ENCODE measurements around the gene CPXM2. TPM values are rescaled to one million over a fixed set of nuclear protein-coding genes. Genes with fewer than 3 reads are reported as not detected.

Gene CPXM2
- total and polyA plus RNA-seq, 10 of the 15 experiments (the other 5 are each of a cell fraction or from before 2014, with no cell fraction given) = 0.08 to 1.1 (median 0.58) TPM

DNA sequence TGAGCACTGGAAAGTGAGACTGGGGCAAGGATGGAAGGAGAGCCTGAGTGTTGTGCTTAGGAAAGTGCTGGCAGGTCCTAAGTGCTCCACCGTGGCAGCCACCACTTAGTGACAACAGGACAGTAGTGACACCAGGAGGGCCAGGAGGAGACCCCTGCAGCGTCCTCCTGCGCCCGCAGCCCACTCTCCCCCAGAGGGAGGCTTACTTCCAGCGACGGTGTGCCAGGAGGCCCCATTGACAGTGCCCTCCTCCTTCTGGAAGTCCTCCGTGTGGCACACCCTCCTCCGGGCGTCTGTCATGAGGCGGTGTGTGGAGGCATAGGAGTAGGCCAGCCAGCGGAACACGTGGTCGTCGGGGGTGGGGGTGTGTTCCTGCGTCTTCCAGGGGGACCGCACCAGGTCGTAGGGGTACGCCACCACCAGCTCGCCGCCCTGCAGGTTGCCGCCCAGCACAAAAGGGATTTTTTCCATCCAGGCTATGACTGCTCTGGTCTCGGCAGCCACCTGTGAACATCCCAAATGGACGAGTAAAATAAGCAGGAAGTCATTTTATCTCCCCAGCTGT is 129.9 kb downstream of the CPXM2 start:
- FAIRE-seq = no peak
- no peak overlapping the region for H2AFZ ChIP-seq (ENCODE audit: control insufficient read depth, low read depth, low read length)
- POLR2A ChIA-PET = no interaction called here
- 26% methylated on average over 23 of the region's 23 CpGs for WGBS (ENCODE audit: insufficient coverage, insufficient replicate concordance, low lambda C conversion rate, missing lambda C conversion rate)
- no peak overlapping the region for H3K4me2 ChIP-seq (ENCODE audit: control insufficient read depth, insufficient read depth)
- no peaks in the 10 kb centered on the region for H3K79me2 ChIP-seq (ENCODE audit: control insufficient read depth, insufficient read depth, low read length)
- intact Hi-C loops (cut with micrococcal nuclease; ENCODE audit: unreplicated experiment) (no loop called here), in situ Hi-C loops (cut with MboI) (no loop called here)
- CTCF ChIA-PET = no interaction called here
- no peaks in the 10 kb centered on the region for H3K9me3 ChIP-seq (replicated peaks; ENCODE audit: control insufficient read depth, insufficient read depth, low read length)
- no peaks in the 10 kb centered on the region for H4K20me1 ChIP-seq (ENCODE audit: control insufficient read depth, insufficient read depth)
- DNase-seq (ENCODE audit: low read depth, low spot score) = no peak
- TF ChIP-seq PAX8 (IDR thresholded peaks at IDR 0.05) (no peak), ESRRA (IDR thresholded peaks at IDR 0.05; ENCODE audit: low read length) (no peak), KLF5 (IDR thresholded peaks at IDR 0.05; ENCODE audit: partially characterized antibody) (no peak), HDAC2 (IDR thresholded peaks at IDR 0.05) (no peak), LARP7 (IDR thresholded peaks at IDR 0.05) (no peak), IKZF1 (conservative IDR thresholded peaks at IDR 0.05) (no peak), GABPA (IDR thresholded peaks at IDR 0.05; ENCODE audit: low read depth) (no peak), NRF1 (conservative IDR thresholded peaks at IDR 0.05; ENCODE audit: low read depth, low read length) (no peak), TCF7 (IDR thresholded peaks at IDR 0.05; ENCODE audit: borderline replicate concordance) (no peak), ZBED1 (IDR thresholded peaks at IDR 0.05; ENCODE audit: borderline replicate concordance) (no peak)
- TF ChIP-seq, protein P1, sequence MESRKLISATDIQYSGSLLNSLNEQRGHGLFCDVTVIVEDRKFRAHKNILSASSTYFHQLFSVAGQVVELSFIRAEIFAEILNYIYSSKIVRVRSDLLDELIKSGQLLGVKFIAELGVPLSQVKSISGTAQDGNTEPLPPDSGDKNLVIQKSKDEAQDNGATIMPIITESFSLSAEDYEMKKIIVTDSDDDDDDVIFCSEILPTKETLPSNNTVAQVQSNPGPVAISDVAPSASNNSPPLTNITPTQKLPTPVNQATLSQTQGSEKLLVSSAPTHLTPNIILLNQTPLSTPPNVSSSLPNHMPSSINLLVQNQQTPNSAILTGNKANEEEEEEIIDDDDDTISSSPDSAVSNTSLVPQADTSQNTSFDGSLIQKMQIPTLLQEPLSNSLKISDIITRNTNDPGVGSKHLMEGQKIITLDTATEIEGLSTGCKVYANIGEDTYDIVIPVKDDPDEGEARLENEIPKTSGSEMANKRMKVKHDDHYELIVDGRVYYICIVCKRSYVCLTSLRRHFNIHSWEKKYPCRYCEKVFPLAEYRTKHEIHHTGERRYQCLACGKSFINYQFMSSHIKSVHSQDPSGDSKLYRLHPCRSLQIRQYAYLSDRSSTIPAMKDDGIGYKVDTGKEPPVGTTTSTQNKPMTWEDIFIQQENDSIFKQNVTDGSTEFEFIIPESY (IDR thresholded peaks at IDR 0.05) = no peak
- no TSS peak for BruUV-seq (replicated peaks)
- RAD21 ChIA-PET (ENCODE audit: unreplicated experiment) = no interaction called here
- no peak for ATAC-seq
- SMC1A ChIA-PET (ENCODE audit: uncharacterized antibody, unreplicated experiment) = interaction anchor here (1.5 kb wide), 1 partner anchor 17 kb away, joined by 6 read pairs; no protein-coding TSS in a partner anchor
- H3K4me1 ChIP-seq (ENCODE audit: control insufficient read depth, insufficient read depth, low read length) = no peaks in the 10 kb centered on the region
- H3K36me3 ChIP-seq (ENCODE audit: control insufficient read depth in 2 of 2, insufficient read depth in 2 of 2, low read length in 1 of 2) = no peaks in the 10 kb centered on the region
- H3K4me3 ChIP-seq = no peak overlapping the region
- H3K9ac ChIP-seq (ENCODE audit: control insufficient read depth, insufficient read depth, low read length) = no peak overlapping the region
- peaks cover 4 to 5% of the 10 kb centered on the region in 2 experiments; a peak in 3 of 4 replicates for H3K27me3 ChIP-seq (replicated peaks in 1 of 2; ENCODE audit: control insufficient read depth in 2 of 2, insufficient read depth in 2 of 2, low read length in 1 of 2)
- H3K27ac ChIP-seq (ENCODE audit: control insufficient read depth, insufficient read depth) = no peak overlapping the region
